HG03159 (cell line): ENCODE results near the gene SHROOM3.

ENCODE experiments used
- ATAC-seq: cut with Tn5 transposase; IDR thresholded peaks from one replicate; pipeline ENCODE4 v1.9.1; 2021; ENCODE audit warnings: mild to moderate bottlenecking, moderate library complexity; ENCODE audit not compliant: unreplicated experiment

SHROOM3 gene

DNA sequence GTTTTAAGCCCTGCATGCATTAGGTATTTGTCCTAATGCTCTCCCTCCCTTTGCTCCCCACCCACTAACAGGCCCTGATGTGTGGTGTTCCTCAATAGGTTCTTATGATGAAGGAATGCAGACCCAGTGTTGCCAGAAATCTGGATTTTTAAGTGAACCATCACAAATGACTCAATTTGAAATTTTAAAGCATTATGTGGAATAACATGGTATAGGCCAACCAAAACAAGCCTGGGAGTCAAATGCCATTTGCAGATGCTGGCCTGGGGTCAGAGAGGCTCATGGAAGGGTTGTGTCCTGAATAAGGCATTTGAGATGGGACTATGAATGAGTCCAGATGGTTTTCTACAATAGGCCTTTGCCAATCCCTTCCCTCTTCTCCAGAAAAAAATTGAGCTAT, 179.6 kb downstream of the SHROOM3 start:
- ATAC-seq = no peak

DNA sequence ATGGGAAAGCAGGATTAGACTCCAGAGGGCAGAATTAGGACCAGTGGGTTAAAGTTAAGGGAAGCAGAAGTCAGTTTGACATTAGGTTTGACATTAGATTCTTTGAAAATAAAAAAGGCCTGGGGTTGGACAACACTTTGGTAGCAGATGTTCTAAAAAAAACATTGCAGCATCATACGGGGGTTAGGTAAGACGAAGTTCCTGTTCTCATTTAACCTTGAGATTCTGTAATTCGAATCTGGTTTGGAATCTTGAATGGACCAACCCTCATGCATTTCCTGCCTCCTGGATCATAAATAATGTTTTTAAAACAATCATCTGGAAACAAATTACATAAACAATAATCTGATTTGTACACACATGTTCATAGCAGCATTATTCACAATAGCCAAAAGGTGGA, 181.0 kb downstream of the SHROOM3 start:
- ATAC-seq = no peak

DNA sequence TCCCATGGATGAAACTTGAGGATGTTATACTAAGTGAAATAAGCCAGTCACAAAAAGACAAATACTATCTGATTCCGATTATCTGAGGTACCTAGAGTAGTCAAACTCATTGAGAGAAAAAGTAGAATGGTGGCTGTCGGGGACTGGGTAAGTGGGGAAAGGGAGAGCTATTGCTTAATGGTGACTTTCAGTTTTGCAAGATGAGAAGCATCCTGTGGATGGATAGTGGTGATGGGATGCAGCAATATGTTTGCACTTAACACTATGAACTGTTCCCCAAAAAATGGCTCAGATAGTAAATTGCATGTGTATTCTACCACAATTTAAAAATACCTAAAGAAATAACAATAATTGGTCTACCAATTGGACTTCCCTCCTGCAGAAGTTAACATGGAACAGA, 181.5 kb downstream of the SHROOM3 start:
- no peak for ATAC-seq

DNA sequence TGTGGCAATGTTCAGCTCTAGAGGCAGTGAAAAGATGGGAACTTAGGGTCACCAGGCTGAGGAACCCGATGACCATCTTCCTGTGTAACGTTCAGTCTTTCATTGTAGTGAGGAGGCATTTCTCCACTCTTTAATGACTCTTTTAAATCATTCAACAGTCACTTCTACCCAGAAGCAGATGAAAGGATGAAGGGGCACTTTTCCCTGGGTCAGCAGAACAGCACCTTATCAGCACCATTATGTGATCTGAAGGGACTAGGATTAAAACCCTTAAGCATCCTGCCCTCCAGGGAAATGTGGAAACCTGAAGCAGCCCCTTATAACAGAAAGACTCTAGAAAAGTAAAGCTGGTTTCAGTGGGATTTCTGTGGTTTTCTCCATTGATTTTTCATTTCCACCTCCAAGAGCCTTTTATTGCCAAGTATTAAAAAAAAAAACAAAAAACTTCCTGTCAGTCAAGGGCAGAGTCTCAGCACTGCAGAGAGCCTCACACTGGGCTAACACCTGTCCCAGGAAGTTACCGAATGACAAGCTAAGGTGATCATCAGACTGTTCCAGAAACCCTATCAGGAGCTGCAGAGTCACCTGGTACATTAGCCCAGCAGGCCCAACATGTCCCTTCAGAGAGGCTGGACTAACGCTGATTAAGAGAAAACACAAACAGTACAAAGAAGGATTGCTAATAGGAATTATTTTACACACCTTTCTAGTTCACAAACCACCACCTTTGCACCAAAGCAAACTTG, 185.9 kb downstream of the SHROOM3 start:
- no peak for ATAC-seq

DNA sequence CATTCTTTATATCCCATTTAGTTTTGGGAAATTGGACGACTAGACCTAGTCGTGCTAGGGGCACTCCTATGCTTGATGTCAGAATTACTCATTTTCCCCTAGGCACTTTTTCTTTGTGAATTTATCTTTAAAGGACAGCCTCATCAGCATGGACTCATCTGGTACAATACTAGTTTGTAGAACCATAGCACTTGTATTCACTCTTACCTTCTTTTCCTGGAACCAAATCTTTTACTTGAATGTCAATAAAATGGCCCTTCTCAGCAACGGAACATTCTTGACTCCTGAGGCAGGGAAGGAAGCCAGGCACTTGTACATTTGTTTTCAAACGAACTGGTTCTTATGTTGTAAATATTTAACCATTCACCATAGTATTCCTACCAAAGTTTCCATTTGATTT, 187.1 kb downstream of the SHROOM3 start:
- ATAC-seq = no peak

DNA sequence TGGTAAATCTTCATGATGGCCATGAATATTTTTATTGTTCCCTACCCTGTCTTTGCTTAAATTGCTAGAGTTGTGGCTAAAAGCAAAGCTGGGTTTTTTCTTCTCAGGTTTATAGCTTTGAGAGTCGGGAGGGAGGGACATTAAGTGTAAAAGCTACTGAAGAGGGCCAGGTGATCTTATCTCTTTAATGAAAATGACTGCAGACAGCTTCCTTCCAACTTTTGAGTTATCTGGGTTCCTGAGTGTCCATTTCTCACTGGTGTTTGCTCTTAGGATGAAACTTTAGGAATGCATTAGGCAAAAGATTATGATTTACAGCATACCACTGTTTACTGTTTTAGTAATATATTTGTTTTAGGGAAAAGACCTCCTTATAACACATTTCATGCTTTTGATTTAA, 187.7 kb downstream of the SHROOM3 start:
- ATAC-seq = no peak

DNA sequence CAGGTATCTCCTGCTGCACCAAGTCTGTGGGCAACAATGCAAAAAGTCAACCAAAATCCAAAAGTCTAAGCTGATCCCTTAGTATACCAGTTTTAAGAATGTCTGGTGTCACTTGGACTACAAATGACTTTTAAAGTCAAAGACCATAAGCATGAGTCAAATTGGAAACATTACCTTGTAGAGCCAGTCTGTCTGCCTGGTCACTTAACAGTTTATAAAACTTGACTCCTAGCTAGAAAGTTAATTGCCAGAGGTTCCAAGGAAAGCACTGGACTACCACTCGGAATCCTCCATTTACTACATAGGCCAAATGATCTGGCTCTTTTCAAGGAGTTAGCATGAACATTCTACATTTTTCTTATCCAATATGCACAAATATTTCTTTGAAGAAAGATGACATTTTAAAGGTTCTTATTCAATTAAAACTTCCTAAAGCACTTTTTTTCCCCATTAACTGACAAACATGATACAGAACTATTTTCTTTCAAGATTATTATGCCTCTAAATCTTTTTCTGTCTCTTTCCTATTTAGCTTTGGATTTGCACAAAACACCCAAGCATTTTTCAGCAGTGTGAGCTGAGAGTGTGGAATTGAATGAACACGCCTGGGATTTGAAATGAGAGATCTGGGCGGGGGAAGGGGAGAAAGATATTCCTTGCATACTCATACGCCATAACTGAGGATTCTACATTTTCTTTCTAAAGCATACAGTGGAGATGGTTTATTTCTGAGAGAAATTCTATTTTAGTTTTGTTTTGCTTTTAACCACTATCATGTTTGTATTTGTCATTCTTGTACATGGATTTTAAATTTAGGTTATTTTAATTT, 188.4 kb downstream of the SHROOM3 start:
- ATAC-seq = no peak

DNA sequence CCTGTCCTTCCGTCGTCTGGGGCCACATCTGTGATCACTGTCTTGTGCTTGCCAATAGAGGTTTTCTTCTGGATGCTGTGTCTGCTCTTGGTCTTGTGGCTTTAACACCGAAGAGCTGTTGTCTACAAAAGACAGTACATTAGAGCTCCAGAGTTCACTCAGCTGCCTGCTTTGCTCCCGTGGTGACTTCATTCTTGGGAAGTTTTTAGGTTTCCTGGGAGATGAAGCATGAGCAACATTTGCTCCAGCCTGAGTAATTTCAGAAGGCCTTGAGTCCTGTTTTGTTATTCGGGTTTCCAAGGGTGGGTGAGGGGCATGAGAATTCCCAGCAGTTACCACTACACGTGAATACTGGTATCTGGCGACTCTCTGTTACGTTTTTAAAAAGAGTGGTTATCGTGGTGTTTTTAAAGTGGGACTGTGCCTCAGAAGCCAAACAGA, 189.2 kb downstream of the SHROOM3 start:
- no peak for ATAC-seq

DNA sequence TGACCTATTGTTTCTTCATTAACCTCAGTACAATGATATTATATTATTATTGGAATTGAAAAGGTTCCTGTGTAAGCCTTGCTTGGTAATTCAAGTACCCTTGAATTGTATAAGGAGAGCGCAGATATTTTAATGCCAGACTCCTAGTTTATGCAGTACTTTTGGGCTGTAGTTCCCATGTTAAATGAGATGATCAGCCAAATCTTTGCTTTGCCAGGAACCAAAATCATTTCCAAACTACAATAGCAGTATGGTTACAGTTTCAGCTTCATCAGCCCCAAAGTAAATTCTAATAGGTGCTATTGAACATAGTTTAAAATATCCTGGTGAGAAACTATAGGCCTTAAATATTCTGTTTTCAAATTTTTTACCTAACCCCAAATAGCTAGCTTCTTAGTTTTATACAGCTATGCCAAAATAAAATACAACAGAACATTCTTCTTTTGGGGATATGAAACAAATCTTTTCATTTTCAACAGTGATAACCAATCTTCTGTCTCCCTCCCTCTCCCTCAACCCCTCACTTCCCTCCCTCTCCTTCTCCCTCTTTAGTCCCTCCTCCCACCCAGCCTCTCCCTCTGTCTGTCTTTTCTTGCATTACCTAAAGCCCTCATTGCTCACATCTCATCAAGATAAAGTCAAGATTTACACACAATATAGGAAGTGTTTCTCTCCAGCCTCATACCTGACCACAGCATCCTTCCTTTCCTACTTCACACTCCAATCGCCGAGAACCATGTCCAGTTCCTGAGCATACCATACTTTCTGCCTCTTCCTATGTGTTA, 190.1 kb downstream of the SHROOM3 start:
- ATAC-seq = no peak

DNA sequence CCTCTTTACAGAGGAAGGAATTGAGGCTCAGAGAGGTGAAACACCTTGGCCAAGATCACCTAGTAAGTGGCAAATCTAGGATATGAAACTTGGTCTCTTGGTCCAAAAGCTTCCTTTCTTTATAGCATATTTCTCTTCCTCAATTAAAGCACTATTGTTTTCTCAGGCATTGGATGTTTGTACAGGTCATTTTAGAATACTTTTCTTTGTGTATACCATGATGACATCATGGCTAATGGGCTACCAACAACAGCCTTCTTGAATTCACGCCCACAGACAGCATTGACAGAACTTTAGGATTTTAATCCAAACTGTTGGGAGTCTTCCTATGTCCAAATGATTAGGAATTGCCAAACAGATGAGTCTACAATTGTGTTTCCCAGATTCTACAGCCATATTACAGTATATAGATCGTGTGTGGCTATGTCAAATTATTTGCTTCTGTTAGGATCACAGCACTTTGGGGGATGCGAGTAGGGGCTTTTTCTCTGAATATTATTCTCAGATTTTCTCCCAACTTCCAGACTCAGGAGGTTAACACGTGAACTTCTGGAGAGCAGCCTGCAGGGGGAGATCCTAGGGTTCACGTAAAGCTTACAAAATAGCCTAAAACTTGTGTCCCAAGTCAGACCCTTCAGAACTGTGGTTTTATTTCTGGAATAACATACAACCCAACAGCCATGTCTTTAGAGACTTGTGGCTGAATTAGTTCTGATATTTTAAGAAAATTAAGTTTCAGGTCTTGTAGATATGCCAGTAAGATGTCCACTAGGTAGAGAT, 191.8 kb downstream of the SHROOM3 start:
- ATAC-seq = no peak

DNA sequence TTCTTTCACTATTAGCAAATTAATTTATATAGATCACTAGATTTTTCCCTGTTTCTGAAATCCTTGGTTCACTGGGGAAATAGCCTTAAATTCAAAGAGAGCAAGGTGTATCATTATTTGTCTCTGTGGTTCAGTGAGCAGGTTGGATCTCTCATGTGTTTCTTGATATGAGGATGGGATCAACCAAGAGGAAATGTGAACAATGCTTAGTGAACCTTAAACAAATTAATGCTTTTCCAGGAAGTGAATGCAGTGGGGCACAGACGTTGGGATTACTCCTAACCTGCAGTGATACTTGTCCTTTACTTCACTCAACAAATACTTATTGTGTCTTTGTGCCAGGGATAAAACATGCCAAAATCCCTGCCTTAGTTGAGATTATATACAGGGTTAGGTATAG, 193.2 kb downstream of the SHROOM3 start:
- ATAC-seq = no peak

DNA sequence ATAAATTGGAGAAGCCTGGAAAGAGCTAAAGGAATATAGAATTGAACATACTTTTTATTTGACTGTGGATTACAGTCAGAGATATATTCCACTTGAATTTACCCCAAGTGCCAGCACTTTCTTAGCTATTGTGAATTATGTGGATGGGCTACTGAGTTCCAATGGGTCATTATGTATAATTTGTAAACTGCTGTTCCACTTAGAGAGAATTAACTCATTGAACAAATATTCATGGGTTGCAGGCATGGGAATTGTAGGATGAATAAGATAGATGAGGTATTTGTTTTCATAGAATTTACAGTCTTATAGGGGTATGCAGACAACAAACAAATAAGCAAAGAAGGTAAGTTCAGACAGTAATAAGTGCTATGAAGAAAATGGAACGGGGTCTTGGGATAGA, 195.7 kb downstream of the SHROOM3 start:
- ATAC-seq = no peak

DNA sequence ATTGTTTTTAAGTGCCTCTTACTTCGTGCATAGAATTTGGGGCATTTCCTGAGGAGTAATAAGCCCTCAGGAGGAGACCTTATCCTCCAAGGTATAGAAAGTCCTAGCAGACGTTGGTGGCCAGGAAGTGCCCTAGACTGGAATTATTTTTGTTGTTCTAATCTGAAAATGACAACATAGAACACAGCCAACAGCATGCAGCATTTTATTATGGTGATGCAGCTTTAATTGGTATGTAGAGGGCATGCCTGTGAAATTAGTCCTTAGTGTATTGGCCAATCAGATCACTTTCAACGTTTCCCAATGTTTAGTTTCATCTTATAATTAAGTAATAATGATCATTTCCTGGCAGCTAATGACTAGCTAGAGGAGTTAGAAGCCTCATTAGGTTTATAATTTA, 199.2 kb downstream of the SHROOM3 start:
- no peak for ATAC-seq

DNA sequence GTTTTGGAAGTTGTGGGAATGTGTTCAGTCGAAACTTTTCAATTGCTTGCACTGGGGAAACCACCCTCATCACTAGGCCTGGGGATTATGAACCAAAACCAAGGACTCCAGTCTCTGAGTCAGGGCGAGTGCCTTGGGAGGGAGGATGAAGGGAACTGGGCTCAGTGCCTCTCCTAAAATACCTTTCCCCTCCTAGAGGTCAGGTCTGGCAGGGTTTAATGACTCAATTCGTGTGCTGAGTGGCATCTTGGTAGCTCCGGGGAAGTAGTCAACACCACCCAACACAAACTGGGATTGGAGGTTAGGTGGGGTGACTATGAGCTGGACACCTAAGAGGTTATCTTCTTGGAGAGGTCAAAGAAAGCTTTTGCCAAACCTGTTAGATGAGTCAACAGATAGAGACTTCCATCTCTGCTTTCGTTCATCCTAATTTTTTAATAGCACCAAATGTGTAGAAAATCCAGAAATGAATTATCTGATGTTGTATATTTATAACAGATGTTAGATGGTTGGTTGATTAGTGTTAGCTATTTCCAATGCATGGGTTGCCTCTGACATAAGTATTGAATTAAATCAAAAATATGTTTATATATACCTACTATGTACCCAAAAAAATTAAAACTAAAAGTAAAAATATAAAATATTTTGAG, 202.8 kb downstream of the SHROOM3 start:
- ATAC-seq = no peak

DNA sequence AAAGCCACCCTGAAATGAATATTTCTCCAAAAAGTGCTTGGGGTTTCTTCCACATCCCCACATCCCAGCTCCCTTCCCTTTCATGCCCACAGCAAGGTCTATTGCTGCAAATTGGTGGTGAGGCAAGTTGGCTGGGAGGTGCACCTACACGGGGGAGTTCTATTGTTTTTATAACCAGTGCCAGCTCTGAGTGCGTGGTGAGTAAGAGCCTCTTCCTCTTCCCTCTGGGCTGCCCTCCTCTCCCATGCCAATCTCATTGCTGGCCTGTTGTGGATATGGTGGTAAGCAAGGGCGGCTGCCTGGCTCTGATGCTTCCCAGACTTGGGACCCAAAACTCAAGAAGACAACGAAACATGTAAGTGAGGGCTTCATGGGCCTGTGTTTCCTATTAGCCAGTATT, 204.3 kb downstream of the SHROOM3 start:
- ATAC-seq = no peak

DNA sequence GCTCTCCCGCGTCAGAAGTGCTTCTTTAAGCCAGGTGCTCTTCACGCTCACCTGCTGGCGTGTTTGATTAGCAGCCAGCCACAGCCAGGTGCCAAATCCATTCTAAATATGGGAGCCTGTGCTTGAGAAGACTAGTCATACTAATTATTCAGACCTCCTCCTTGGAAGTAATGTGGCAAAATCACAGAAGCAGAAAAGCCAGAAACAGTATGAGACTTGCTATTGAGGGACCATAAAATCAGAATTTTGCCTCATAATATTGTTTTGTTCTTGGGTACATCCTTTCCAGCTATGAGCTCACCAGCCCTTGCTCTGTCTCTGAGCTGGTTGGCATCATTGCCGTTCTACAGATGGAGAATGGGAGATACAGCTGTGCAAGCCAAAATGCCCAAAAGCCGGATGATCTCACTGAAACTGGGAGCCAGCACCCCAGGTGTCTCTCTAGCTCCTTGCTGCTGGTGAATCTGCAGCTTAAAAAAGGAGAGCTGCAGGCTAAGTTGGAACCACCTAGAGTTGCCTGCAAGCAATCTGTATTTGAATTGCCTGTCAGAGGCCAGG, 205.4 kb downstream of the SHROOM3 start:
- no peak for ATAC-seq

DNA sequence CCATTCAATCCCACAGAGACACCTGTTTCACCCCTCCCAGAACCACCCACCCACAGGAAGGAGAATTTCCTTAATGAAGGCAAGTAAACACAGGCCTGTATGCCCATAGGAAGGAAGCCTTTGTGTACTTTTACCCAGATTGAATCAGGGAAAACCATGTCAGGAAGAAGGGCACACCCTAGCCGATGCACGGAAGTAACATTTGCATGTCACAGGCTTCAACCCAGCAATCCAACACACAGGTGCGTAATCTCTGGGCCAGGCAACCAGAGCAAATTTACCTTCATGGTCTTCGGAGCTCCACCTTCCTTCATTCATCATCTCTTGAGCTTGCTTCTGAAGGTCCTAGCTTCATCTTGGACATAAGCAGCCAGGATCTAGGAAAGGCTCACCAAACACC, 206.3 kb downstream of the SHROOM3 start:
- ATAC-seq = no peak

DNA sequence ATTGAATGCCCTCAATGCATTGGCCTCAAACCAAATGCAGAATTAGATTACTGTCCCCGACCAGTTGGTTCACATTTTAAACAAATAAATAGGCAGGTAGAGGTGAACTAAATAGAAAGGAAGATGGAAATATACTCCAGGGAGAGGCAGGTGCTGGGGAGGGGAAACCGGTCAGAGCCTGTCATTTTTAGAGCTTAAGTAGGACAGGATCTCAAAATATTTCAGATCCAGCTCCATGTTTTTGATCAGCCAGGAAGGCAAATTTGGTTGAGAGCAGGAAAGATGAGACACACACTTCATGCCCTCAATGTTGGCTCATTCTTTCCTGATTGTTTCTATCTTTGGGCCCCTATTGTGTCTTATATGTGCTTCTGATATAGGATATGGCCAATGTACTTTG, 206.7 kb downstream of the SHROOM3 start:
- ATAC-seq = no peak

DNA sequence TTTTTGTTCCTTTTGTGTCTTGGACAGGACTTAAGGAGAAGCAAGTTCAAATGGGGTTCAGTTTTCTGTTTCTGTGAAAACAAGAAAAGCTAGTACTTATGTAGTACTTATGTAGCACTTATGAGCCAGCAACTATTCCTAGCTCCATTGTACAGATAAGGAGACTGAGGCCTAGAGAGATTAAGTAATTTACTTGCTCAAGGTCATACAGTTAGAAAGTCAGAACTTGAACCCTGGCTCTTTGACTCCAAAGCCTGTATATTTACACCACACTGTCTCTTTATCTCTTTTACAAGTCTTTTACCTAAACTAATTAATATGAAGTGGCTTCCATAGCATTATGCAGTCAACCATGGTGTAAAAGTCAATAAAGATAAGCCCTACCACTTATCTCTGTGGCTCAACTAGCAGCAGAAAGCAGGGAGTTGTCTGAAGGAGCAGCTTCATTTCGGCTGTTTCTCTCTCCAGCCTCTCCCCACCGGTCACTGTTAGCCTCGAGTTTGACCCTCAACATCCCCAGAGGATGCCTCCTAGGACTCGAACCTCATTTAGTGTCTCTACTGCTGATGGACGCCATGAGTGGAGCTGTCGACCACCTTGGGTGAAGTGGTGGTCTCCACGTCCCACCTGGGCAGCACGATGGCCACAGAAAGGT, 209.9 kb downstream of the SHROOM3 start:
- no peak for ATAC-seq
